ENCODE data around the gene GPSM1. TPM values are rescaled to one million over a fixed set of nuclear protein-coding genes. Genes with fewer than 3 reads are reported as not detected.

Gene GPSM1
- total and polyA plus RNA-seq, 7 donors = 0.34 to 2.3 (median 1.3) TPM

- peaks cover 0 to 18% (median 2%) of the 10 kb centered on the region in 3 donors for H3K27me3 ChIP-seq (ENCODE audit: insufficient read depth in 3 of 3, low read length in 2 of 3)
- no peak for TF ChIP-seq CTCF (IDR thresholded peaks at IDR 0.05)
- H3K27ac ChIP-seq = no peak overlapping the region
- ATAC-seq = no peak
- DNase-seq = no peak
- WGBS, 3 donors = 79 to 80% (median 80%) methylated on average over 11 of the region's 11 CpGs
- no peak overlapping the region for H3K4me3 ChIP-seq
- H3K36me3 ChIP-seq (ENCODE audit: insufficient read depth in 1 of 2, low read depth in 1 of 2) = no peaks in the 10 kb centered on the region
- intact Hi-C loops (cut with DNase I) = no loop called here
- no peaks in the 10 kb centered on the region for H3K9me3 ChIP-seq
- no peaks in the 10 kb centered on the region for H3K4me1 ChIP-seq
Observed at GRCh38 chr9:136353088-136353487, 25.7 kb downstream of the GPSM1 start.

GRCh38 chr9:136353757-136354488, 26.6 kb downstream of the GPSM1 start:
- no peaks in the 10 kb centered on the region for H3K9me3 ChIP-seq
- no peak for ATAC-seq
- DNase-seq = no peak
- no peaks in the 10 kb centered on the region for H3K4me1 ChIP-seq
- intact Hi-C loops (cut with DNase I) = no loop called here
- peaks cover 0 to 16% (median under 1%) of the 10 kb centered on the region in 3 donors for H3K27me3 ChIP-seq (ENCODE audit: insufficient read depth in 3 of 3, low read length in 2 of 3)
- WGBS, 3 donors = 56 to 73% (median 65%) methylated on average over 11 to 13 of the region's 13 CpGs
- no peak overlapping the region for H3K27ac ChIP-seq
- H3K36me3 ChIP-seq (ENCODE audit: insufficient read depth in 1 of 2, low read depth in 1 of 2) = no peaks in the 10 kb centered on the region
- no peak overlapping the region for H3K4me3 ChIP-seq
- TF ChIP-seq CTCF (IDR thresholded peaks at IDR 0.05) = no peak

- Histone ChIP-seq H3K4me3 (no peak overlapping the region), H3K27ac (no peak overlapping the region), H3K27me3 (ENCODE audit: insufficient read depth in 3 of 3, low read length in 2 of 3) (peaks cover 0 to 10% (median 0%) of the 10 kb centered on the region in 3 donors), H3K4me1 (no peaks in the 10 kb centered on the region), H3K9me3 (no peaks in the 10 kb centered on the region), H3K36me3 (ENCODE audit: insufficient read depth in 1 of 2, low read depth in 1 of 2) (peaks cover 0 to 6% of the 10 kb centered on the region in 2 donors)
- intact Hi-C loops (cut with DNase I) = no loop called here
- no peak for TF ChIP-seq CTCF (IDR thresholded peaks at IDR 0.05)
- WGBS, 3 donors = 48 to 53% (median 50%) methylated on average over 13 to 17 of the region's 17 CpGs
- DNase-seq (no peak), ATAC-seq (peak in 3 of 4 donors; percentile 20 to 36 (median 22))
Observed at GRCh38 chr9:136354592-136355085, 27.3 kb downstream of the GPSM1 start.

- no peaks in the 10 kb centered on the region for H3K9me3 ChIP-seq
- H3K4me1 ChIP-seq = no peaks in the 10 kb centered on the region
- H3K27ac ChIP-seq = no peak overlapping the region
- DNase-seq (no peak), ATAC-seq (no peak)
- H3K36me3 ChIP-seq (ENCODE audit: insufficient read depth in 1 of 2, low read depth in 1 of 2) = peaks cover 0 to 6% of the 10 kb centered on the region in 2 donors
- no peak for TF ChIP-seq CTCF (IDR thresholded peaks at IDR 0.05)
- 72 to 78% (median 73%) methylated on average over 49 to 54 of the region's 54 CpGs for WGBS, 3 donors
- no peak overlapping the region for H3K4me3 ChIP-seq
- H3K27me3 ChIP-seq (ENCODE audit: insufficient read depth in 3 of 3, low read length in 2 of 3) = no peaks in the 10 kb centered on the region
- intact Hi-C loops (cut with DNase I) = no loop called here
Observed at GRCh38 chr9:136355616-136356557, 28.5 kb downstream of the GPSM1 start.
